ENCODE results near the gene CLCC1.

GRCh38 chr1:108916788-108917187 lies 46.5 kb downstream of the CLCC1 start:
- TF ChIP-seq CTCF (IDR thresholded peaks at IDR 0.05; ENCODE audit: low read depth, low read length) (no peak), POLR2A (IDR thresholded peaks at IDR 0.05; ENCODE audit: extremely low read depth, insufficient read length) (no peak), MAX (IDR thresholded peaks at IDR 0.05; ENCODE audit: low read depth, low read length) (no peak)

All from NB4 (cell line).